Activated T-cell treated with anti-CD3 and anti-CD28 coated beads for 1 hour (primary cell): ENCODE data around the gene FMN2.

Experiments
- DNase-seq: peaks from one replicate; pipeline ENCODE4 v3.0.0-alpha.2; 2020; ENCODE audit warnings: low read depth

Gene FMN2

GRCh38 chr1:240198376-240198775 lies 106.7 kb downstream of the FMN2 start:
- no peak for DNase-seq

GRCh38 chr1:240199758-240200645 lies 108.3 kb downstream of the FMN2 start:
- no peak for DNase-seq

DNA sequence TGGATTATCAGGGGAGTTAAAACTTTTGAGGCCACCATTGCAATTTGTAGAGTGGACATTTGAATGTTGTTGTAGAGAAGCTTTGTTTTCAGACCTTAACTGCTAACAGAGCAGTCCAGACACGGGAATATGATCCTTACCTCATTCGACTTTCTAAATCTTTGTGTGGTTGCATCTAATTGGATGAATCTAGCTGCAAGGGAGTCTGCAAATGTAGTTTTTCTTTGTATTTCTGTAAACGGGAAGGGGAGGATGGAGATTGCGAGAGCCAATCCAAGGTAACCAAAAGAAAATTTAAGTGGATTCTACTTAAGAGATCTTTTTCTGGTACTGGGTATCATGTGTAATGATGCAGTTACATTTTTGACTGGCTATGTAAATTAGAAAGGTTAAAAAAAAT lies 110.2 kb downstream of the FMN2 start:
- no peak for DNase-seq

- DNase-seq: no peak
Observed at GRCh38 chr1:240207073-240207709, 115.5 kb downstream of the FMN2 start.

DNA sequence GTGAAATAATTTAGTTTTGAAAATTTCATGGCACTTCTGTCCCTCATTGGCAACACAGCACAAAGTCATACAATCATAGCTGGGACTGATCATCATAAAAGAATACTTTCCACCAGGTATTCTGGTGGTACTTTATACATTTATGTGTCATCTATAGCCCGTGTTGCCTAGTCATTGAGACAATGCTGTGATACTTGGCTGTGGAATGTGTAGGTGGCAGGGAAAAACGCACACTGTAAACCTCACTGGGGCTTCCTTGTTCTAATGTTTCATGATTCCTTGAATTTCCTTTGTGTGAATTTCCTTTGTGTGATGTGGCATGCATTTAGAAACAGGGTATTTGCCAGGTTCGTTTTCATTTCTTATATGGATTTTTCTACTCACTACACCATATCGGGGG lies 118.3 kb downstream of the FMN2 start:
- DNase-seq: no peak

GRCh38 chr1:240212556-240212955 lies 120.9 kb downstream of the FMN2 start:
- no peak for DNase-seq

DNA sequence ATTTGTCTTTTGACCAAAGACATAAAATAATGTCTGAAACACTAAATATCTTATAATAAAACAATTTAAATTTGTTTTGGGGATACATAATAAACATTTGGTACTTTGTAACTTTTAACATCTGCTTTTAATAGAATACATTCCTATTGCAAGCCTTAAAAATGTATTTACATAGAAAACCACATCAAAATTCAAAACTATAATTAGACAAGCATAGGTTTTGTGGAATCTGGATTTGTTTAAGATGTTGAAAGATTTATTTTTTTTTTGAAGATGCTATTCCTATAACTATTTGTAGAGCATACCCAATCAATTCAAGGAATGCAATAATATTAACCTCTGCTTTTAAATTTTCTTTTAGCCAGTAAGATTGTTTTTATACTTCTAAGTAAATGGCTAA lies 125.7 kb downstream of the FMN2 start:
- no peak for DNase-seq

- DNase-seq: no peak
Observed at GRCh38 chr1:240219104-240219503, 127.4 kb downstream of the FMN2 start.

GRCh38 chr1:240226102-240226501 lies 134.4 kb downstream of the FMN2 start:
- no peak for DNase-seq

GRCh38 chr1:240230816-240231215 lies 139.1 kb downstream of the FMN2 start:
- no peak for DNase-seq

GRCh38 chr1:240232530-240232929 lies 140.8 kb downstream of the FMN2 start:
- no peak for DNase-seq

DNA sequence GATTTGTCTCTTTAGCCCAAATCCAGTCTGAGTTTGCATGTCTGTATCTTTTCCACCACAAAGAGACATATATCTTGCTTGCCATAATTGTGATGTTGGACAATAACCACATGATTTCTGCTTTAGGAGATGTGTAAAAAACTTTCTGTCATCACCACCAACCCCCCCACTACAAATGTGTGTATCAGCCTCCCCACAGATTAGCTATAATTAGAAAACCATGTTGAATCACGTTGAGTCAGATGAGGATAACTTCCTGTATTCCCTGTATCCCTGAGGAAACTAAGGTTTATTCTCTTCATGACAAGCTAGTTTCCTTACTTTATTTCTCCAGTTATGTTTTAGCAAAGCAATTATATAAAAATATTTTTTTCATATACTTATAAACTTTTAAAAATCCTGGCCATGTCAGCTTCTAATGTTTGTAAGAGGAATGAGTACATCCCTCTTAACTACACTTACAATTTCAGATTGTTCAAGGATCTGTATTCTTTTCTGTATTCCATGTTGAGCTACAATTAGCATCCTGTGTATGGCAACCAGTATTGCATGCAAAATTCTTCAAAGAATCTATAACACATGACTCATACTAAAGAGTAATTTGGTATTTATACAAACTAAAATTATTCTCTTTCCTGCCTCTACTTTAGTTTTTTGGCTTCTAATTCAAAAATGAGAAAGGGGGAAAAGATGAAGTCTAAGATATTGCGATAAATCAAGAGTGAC lies 143.0 kb downstream of the FMN2 start:
- DNase-seq: no peak

- no peak for DNase-seq
Observed at GRCh38 chr1:240235521-240236288, 144.0 kb downstream of the FMN2 start.

DNA sequence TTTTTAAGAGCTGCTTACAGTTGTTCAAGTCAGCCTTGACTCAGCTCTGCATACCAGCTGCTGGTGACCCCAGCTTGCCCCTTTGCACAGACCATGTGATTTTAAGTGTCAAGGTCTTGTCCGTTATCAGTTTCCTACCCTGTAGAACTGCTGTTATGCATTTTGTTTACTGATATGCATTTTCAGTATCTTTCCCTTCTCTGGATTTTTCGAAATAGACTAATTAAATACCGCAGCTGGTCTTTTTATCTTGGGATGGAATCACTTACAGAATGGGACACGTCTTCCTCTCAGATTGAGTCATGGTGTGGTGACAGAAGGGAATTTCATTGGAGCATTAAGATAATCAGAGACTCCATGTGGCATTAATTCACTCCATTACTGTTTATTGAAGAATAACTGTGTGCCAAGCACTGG lies 145.6 kb downstream of the FMN2 start:
- DNase-seq: no peak

- DNase-seq: no peak
Observed at GRCh38 chr1:240239309-240239708, 147.6 kb downstream of the FMN2 start.

- DNase-seq: no peak
Observed at GRCh38 chr1:240241278-240241677, 149.6 kb downstream of the FMN2 start.

DNA sequence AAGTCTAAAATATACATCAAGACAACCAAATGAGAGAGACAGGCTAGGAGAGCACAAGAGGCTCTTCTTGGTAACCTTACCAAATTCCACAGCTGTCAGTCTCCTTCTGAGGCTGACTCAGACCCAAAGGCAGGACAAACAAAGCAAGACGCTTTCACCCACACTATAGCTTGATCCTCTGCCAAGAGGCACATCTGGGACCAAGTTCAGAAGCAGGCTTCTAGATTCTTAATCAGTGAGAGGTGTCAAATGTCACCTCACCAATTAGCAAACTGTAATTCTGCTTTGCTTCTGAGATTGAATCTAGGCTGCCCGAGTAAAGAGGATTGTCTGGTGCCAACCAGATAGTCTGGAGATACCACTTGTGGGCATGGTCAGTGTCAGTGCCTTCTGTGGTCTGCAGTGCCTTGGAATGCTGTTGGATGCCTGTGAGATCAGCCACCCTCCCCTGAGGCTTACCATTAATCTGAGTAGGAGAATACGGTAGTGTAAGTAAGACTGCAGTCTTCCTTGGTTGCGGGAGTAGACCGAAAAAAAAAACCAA lies 151.0 kb downstream of the FMN2 start:
- DNase-seq: no peak

- no peak for DNase-seq
Observed at GRCh38 chr1:240244968-240245628, 153.4 kb downstream of the FMN2 start.

DNA sequence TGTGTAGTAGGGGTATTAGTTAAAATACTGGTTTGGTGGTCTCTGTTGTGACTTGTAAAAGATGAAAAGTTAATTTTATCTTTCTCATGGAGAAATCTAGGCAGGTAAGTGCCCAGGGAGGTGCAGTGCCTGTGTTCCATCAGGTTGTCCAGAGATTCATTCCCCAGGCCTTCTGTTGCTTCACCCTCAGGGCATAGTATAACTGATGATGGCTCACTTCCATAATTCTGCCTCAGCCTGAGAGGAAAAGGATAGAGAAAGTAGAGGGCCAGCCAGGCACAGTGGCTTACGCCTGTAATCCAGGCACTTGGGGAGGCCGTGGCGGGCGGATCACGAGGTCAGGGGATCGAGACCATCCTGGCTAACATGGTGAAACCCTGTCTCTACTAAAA lies 153.9 kb downstream of the FMN2 start:
- no peak for DNase-seq

GRCh38 chr1:240247899-240248298 lies 156.2 kb downstream of the FMN2 start:
- no peak for DNase-seq

DNA sequence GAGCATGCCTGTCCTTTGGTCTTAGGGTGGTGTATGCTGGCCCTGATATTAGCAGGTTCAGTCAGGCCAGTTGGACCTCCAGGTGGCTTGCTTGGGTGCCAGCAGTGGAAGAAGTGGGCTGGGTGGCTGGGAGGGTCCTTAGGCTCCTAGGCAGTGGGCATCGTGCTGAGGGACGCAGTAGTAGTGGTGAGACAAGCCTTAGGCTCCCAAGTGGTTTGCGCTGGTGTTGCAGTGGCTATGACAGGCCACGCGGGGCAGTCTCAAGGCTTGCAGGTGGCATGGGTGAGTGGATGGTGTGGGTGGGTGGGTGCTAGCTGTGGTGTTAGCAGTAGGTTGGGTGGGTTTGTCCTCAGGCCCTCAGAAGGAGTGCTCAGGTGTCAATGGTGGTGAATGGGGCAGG lies 162.3 kb downstream of the FMN2 start:
- no peak for DNase-seq
